Glutamatergic neuron (in vitro differentiated cells): ENCODE measurements around the gene CEP44. TPM values are rescaled to one million over a fixed set of nuclear protein-coding genes. Genes with fewer than 3 reads are reported as not detected.

Source experiments
- DNase-seq: peaks from one replicate; pipeline ENCODE4 v3.0.0; 2022
- H3K27ac Mint-ChIP-seq: one replicate; pipeline ENCODE4 v1.8.0; 2020; ENCODE audit warnings: mild to moderate bottlenecking, mixed read lengths, inconsistent platforms; ENCODE audit not compliant: unreplicated experiment
- H3K27me3 Mint-ChIP-seq: one replicate; pipeline ENCODE4 v1.8.0; 2020; ENCODE audit warnings: mild to moderate bottlenecking, moderate library complexity, mixed read lengths, inconsistent platforms; ENCODE audit not compliant: unreplicated experiment
- H3K36me3 Mint-ChIP-seq: one replicate; pipeline ENCODE4 v1.8.0; 2020; ENCODE audit warnings: mild to moderate bottlenecking, mixed read lengths, inconsistent platforms; ENCODE audit not compliant: unreplicated experiment
- H3K4me1 Mint-ChIP-seq: one replicate; pipeline ENCODE4 v1.8.0; 2020; ENCODE audit warnings: mild to moderate bottlenecking, low read depth, mixed read lengths, inconsistent platforms; ENCODE audit not compliant: unreplicated experiment
- H3K4me3 Mint-ChIP-seq: one replicate; pipeline ENCODE4 v1.8.0; 2020; ENCODE audit warnings: mild to moderate bottlenecking, mixed read lengths, inconsistent platforms; ENCODE audit not compliant: unreplicated experiment
- H3K9me3 Mint-ChIP-seq: one replicate; pipeline ENCODE4 v1.8.0; 2020; ENCODE audit warnings: mild to moderate bottlenecking, moderate library complexity, mixed read lengths, inconsistent platforms; ENCODE audit not compliant: unreplicated experiment
- total RNA-seq: library from RNA; stranded (reverse); fragmentation: NEBNext Ultra II Directional; extraction: Animal tissue kit (Norgen Biotek cat#: 25700); gene quantifications from one replicate; pipeline ENCODE4 v1.2.1, GENCODE V29; 2021; ENCODE audit not compliant: unreplicated experiment
- TF ChIP-seq, protein P1 (sequence below): fragments of 200-600 bp; sonication (generic); IDR thresholded peaks from one replicate; pipeline ENCODE4 v1.5.0; 2021; ENCODE audit not compliant: partially characterized antibody, unreplicated experiment

The CEP44 gene
- total RNA-seq, 1 donor from 2014 or later = 29.0 TPM

GRCh38 chr4:174274436-174274835, 9.3 kb upstream of the CEP44 start:
- no peaks in the 10 kb centered on the region for H3K9me3 Mint-ChIP-seq
- no peak for DNase-seq
- peaks cover 25% of the 10 kb centered on the region for H3K4me1 Mint-ChIP-seq
- H3K4me3 Mint-ChIP-seq = peak overlapping the region; percentile 65
- H3K27ac Mint-ChIP-seq = peak overlapping the region; percentile 89
- no peaks in the 10 kb centered on the region for H3K27me3 Mint-ChIP-seq
- TF ChIP-seq, protein P1, sequence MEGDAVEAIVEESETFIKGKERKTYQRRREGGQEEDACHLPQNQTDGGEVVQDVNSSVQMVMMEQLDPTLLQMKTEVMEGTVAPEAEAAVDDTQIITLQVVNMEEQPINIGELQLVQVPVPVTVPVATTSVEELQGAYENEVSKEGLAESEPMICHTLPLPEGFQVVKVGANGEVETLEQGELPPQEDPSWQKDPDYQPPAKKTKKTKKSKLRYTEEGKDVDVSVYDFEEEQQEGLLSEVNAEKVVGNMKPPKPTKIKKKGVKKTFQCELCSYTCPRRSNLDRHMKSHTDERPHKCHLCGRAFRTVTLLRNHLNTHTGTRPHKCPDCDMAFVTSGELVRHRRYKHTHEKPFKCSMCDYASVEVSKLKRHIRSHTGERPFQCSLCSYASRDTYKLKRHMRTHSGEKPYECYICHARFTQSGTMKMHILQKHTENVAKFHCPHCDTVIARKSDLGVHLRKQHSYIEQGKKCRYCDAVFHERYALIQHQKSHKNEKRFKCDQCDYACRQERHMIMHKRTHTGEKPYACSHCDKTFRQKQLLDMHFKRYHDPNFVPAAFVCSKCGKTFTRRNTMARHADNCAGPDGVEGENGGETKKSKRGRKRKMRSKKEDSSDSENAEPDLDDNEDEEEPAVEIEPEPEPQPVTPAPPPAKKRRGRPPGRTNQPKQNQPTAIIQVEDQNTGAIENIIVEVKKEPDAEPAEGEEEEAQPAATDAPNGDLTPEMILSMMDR = no peak
- peaks cover 5% of the 10 kb centered on the region for H3K36me3 Mint-ChIP-seq

DNA sequence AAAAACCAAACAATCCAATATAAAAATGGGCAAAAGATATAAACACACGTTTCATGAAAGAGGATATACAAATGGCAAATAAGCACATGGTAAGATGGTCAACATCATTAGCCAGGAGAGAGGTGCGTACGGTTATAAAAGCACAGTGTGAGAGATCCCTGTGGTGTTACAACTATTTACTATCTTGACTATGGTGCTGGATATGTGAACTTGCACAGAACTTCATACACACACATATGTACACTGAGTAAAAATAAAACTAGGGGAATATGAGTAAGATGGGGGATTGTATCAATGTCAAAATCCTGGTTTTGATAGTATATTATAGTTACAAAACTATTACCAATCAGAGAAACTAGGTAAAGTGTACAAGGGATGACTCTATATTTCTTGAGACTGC, 8.6 kb upstream of the CEP44 start:
- H3K27ac Mint-ChIP-seq = no peak overlapping the region
- no peak for DNase-seq
- H3K4me1 Mint-ChIP-seq = peaks cover 25% of the 10 kb centered on the region
- no peak overlapping the region for H3K4me3 Mint-ChIP-seq
- H3K9me3 Mint-ChIP-seq = no peaks in the 10 kb centered on the region
- H3K36me3 Mint-ChIP-seq = peaks cover 9% of the 10 kb centered on the region
- TF ChIP-seq, protein P1 = no peak
- no peaks in the 10 kb centered on the region for H3K27me3 Mint-ChIP-seq

- Mint-ChIP-seq H3K9me3 (no peaks in the 10 kb centered on the region), H3K27me3 (no peaks in the 10 kb centered on the region), H3K36me3 (peaks cover 9% of the 10 kb centered on the region), H3K4me3 (no peak overlapping the region), H3K4me1 (peaks cover 27% of the 10 kb centered on the region), H3K27ac (no peak overlapping the region)
- TF ChIP-seq, protein P1 = no peak
- DNase-seq = no peak
Measured at GRCh38 chr4:174277433-174277832, 6.3 kb upstream of the CEP44 start.

GRCh38 chr4:174278467-174278866, 5.2 kb upstream of the CEP44 start:
- no peak overlapping the region for H3K4me3 Mint-ChIP-seq
- no peak for DNase-seq
- H3K36me3 Mint-ChIP-seq = peaks cover 9% of the 10 kb centered on the region
- peaks cover 23% of the 10 kb centered on the region for H3K4me1 Mint-ChIP-seq
- TF ChIP-seq, protein P1 = no peak
- H3K9me3 Mint-ChIP-seq = peaks cover under 1% of the 10 kb centered on the region
- peaks cover 4% of the 10 kb centered on the region for H3K27me3 Mint-ChIP-seq
- H3K27ac Mint-ChIP-seq = no peak overlapping the region

DNA sequence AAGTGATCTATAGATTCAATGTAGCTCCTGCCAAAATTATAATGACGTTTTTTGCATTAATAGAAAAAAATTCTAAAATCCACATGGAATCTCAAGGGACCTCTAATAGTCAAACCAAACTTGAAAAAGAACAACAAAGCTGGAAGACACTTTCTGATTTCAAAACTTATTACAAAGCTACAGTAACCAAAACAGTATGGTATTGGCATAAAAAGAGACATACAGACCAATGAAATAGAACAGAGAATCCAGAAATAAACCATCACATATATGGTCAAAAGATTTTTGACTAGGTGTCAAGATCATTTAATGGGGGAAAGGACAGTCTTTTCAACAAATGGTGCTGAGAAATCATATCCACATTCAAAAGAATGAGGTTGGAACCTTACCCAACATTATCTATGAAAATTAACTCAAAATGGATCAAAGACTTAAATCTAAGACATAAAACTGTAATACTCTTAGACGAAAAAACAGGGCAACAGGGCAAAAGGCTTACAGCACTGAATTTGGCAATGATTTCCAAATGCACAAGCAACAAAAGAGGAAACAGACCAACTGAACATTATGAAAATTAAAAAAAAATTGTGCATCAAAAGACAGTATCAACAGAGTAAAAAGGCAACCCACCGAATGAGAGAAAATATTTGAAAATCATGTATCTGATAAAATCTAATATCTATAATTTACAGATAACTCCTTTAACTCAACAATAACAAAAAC, 4.1 kb upstream of the CEP44 start:
- Mint-ChIP-seq H3K4me3 (no peak overlapping the region), H3K9me3 (peaks cover 10% of the 10 kb centered on the region), H3K27ac (no peak overlapping the region), H3K4me1 (peaks cover 16% of the 10 kb centered on the region), H3K27me3 (peaks cover 9% of the 10 kb centered on the region), H3K36me3 (peaks cover 9% of the 10 kb centered on the region)
- no peak for DNase-seq
- TF ChIP-seq, protein P1 = no peak
